ENCODE measurements around the gene PITPNC1.
"Not testable (repeated sequence)": the region's sequence is repeated elsewhere in the genome, so short reads cannot be mapped to it uniquely, and the experiment has no call there.

PITPNC1 gene

DNA sequence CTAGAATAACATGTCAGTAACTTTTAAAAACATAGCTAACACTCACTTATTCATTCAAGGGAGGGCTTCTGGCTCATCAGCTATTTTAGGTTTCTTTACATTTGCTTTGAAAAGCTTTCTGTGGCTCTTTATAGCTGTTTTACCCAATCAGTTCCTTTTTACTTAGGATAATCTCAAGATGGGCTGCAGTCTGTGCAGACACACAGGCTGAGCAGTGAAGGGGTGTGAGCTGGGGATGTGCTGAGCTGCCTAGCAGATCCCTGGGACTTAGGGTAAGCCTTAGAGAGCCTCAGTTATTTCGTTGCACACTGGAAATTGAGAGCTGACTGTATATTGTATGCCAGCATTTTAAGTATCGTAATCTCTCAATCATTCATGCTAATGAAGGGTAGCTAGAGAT is 310.4 kb downstream of the PITPNC1 start:
- DNase-seq (ENCODE audit: low read depth): no peak

- DNase-seq (ENCODE audit: low read depth): peak; percentile 25
Observed at GRCh38 chr17:67689534-67690177, 312.6 kb downstream of the PITPNC1 start.

DNA sequence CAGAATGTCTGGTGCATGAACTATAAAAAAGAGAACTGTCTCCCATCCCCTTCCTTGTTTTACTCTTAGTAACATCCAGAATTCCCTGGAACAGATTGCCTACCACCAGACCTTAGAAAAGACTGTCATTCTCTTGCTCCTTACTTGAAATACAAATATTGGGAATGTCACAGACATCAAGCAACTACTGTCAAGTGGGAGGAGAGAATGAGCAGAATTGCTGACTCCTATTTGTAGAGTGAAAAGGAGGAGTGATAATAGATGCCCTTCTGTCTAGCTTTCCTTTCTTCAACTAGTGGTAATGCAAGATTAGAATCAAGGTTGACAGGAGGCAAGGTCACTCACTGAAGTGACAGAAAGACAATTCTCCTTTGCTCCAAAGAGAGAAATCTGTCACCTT is 316.7 kb downstream of the PITPNC1 start:
- DNase-seq (ENCODE audit: low read depth): no peak

DNA sequence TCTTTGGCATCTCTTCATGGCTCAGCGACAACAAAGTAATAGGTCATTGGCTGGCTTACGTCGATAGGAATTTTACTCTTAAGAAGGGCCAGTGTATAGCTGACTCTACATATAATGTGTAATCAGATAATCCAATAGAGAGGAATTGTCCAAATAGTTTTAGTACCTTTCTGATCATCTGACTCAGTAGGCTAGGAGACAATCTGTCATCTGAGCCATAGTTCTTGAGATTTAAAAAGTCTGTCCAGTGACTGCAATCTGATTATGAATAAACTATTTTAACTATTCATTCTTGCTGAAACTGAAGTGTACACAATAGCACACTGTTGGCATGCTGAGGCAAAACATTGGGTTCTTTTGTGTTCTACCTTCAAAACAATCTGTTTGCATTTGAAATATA is 319.3 kb downstream of the PITPNC1 start:
- DNase-seq (ENCODE audit: low read depth): no peak

DNA sequence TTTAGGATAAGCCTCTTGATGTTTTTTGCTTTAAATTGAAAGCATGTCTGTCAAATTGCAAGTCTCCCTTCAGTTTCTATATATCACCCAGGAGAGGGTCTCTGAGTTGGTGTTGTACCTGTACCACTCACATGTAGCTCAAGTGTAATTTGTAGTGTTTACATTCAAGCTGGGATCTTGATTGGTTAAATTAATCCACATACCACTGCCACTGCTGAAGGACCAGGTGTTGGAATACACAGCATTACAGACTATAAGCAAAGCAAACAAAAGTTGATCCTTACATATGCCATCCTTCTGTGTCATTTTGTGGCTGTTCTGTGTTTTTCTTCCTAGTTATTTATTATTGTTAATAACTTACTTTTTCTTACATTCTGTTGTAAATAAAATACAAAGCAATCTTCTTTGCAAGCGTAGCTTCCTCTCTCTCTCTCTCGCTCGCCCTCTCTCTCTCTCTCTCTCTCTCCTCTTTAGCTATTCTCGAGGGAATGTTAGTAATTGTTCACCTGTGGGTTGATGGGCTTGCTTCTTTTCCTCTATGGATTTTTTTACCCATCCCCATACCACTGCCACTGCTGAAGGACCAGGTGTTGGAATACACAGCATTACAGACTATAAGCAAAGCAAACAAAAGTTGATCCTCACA is 319.9 kb downstream of the PITPNC1 start:
- no peak for DNase-seq (ENCODE audit: low read depth)

DNA sequence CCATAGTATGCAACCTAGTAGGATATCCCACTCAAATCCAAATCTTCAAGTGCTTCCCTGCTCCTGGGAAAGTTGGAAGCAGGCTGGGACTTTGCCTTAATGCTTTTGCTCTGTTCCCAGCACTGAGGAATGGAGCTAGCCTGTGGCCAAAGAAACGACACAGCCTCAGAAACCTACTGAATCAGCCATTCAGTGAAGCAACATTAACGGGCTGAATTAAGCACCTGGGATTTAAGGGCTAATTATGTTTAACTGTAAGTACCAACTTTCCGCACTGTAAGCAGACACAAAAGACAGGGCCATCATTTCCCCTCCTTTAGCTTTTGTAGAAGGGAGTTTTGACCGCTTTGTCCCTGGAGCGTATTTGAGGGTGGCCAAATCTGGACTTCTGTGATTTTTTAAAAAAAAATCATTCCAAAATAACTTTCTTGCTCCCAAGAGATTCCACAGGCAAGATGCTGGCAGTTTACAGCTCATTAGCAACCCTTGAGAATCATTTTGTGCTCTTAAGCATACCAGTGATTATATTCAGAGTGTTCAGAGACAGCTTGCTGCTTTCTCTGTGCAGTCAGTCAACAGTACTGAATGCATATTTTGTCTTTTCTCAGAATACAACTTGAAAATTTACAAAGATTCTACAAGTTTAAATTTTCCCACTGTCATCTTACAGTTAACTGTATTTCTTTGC is 323.1 kb downstream of the PITPNC1 start:
- DNase-seq (ENCODE audit: low read depth): no peak

DNA sequence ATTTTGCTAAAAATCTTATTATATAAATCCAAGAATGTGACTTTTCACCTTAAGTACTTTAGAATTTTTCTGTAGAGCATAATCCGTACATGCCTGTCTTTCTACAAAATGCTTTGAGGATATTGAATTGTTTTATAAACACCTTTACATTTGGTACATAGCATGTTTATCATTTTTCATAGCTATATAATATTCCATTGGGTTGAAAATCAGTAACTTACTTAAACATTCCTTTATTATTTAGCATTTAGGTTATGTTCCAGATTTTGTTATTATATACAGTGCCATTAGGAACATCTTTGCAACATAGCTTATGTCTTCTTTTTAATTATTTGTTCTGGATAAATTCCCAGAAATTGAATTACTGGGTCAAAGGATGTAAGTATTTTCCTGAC is 323.6 kb downstream of the PITPNC1 start:
- DNase-seq (ENCODE audit: low read depth): no peak

DNA sequence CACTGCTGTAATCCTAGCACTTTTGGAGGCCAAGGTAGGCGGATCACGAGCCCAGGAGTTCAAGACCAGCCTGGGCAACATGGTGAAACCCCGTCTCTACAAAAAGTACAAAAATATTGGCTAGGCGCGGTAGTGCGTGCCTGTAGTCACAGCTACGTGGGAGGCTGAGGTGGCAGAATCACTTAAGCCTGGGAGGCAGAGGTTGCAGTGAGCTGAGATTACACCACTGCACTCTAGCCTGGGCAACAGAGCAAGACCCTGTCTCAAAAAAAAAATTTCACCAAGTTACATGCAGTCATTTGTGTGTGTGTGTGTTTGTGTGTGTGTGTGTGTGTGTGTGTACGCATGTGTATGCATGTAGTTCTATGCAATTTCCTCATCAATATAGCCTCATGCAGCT is 325.8 kb downstream of the PITPNC1 start:
- not testable (repeated sequence) for DNase-seq (ENCODE audit: low read depth)

DNA sequence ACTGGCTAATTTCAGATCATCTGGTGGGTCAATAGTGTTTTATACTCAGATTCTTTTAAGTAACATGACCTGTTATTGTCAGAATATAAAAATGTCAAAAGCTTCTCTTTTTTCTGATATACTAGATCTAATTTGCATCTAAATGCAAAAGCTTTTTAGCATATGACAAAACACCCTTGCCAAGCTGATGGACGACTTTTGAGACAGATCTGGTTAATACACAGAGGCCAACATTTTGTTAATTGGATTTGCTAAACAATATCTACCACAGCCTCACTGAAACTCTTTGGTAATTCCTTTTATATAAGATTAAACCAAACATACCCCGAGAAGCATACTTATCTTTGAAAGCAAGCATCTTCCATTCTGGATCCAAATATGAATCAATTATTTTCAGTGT is 330.4 kb downstream of the PITPNC1 start:
- no peak for DNase-seq (ENCODE audit: low read depth)

GRCh38 chr17:67708378-67708777 is 331.3 kb downstream of the PITPNC1 start:
- DNase-seq (ENCODE audit: low read depth): no peak

DNA sequence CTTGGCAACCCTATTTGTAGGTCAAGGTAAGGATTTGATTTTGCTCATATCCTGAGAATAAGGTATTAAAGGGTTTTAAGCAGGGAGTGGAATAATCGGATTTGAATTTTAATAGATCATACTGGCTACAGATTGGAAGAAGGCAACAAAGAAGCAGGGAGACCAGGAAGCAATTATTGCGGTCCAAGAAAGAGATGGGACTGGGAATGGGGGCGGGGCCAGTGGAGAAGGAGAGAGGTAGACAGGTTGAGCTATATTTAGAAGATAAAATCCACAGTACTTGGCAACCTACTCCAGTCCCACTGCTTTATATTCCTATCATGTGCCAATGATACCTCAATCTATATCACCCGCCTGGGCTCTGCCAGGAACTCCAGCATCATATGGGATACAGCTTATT is 334.8 kb downstream of the PITPNC1 start:
- DNase-seq (ENCODE audit: low read depth): no peak

DNA sequence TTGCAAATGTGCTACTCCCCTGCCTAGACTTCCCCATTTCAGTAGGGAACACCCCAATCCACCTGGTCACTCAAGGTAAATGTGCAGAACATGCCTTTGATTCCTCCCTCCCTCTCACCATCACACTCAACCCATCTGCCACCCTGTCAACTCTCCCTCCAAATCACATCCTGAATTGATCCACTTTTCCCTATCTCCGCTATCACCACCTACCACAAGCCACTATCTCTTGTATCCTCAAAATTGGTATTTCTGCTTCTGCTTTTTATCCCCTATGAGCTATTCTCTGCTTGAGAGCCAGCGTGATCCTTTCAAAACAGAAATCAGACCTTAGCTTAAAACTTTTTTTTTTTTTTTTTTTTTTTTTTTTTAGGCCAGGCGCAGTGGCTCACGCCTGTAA is 335.3 kb downstream of the PITPNC1 start:
- no peak for DNase-seq (ENCODE audit: low read depth)

GRCh38 chr17:67713169-67713568 is 336.1 kb downstream of the PITPNC1 start:
- DNase-seq (ENCODE audit: low read depth): no peak

GRCh38 chr17:67716405-67716798 is 339.3 kb downstream of the PITPNC1 start:
- no peak for DNase-seq (ENCODE audit: low read depth)

GRCh38 chr17:67717192-67717623 is 340.1 kb downstream of the PITPNC1 start:
- DNase-seq (ENCODE audit: low read depth): no peak

DNA sequence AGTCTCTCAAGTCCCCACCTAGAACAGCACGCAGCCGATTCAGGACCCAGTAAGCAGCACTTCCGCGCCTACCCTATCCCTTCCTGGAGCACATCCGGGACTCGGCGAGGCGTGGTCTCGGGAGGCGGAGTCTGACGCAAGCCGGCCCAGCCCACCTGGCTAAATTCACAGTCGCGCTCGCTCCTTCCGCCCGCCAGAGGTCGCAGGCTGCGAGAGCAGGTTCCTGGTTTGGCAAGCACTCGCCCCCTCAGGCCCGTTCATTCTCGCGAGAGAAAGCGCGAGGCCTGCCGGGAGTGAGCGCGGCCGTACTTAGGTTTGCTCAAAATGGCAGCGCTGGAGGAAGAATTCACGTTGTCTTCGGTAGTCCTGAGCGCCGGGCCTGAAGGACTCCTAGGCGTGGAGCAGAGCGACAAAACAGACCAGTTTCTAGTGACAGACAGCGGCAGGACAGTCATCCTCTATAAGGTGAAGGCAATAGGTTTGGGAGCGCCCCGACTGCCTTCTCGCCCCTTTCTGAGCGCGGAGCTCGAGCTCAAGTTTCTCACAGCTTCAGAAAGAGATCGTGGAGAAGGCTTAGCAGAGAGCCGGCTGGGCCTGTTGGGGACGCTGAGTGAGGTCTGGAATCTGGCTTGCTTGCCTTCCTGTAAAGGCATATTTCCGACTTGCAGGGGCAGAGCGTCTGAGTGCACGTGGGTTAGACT is 340.7 kb downstream of the PITPNC1 start, which contains the start of gene NOL11:
NOL11 (plus strand) TSS at position 313 of the 701 bp plus-strand sequence; CDS start at position 325, 12 bp downstream.
- DNase-seq (ENCODE audit: low read depth): peak; percentile 92

DNA sequence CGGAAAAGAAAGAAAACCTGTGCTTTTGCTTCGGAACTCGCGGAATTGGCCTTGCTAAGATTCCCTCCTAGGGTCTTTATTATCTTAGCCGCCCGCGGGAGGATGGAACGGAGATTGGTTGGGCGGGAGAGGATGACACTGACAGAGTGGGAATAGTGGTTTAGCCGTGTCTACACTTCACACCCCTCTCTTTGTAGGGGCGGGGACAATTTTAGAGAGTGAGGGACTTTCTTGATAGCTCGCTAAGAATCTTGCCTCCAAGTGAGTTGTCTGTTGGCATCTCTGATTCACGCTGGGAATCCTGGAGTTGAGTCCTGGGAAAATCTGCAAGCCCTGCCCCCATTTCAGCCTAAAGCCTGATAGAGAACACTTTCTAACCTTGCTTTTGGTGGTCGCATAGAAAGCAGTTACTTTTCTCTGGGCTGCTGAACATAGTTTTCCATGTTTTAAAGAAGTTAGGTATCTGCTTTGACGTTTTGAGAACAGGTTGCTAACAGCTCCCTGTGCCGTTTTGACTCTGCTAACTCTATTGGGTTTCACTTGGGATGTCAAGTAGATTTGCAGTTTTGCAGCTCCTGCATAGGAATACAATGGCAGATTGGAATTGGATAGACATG is 341.4 kb downstream of the PITPNC1 start:
- no peak for DNase-seq (ENCODE audit: low read depth)

DNA sequence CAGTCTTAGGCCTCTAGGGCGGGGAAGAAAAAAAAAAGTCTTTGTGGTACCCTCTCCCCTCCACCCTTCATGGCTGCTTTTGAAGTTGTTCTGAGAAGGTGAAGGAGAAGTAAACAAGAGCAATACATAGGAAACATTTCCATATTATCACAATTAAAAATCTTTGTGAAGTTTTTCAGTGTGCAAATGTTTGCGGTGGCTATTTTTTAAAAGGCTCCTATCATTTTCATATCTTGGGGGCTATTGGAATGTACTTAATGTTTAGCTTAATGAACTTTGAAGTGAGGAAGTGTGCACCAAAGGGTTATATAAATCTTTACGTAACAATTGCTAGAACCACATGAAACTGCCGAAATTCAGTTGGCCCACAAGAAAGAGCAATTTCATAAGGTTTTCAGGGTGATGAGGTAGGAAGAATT is 348.3 kb downstream of the PITPNC1 start:
- no peak for DNase-seq (ENCODE audit: low read depth)

DNA sequence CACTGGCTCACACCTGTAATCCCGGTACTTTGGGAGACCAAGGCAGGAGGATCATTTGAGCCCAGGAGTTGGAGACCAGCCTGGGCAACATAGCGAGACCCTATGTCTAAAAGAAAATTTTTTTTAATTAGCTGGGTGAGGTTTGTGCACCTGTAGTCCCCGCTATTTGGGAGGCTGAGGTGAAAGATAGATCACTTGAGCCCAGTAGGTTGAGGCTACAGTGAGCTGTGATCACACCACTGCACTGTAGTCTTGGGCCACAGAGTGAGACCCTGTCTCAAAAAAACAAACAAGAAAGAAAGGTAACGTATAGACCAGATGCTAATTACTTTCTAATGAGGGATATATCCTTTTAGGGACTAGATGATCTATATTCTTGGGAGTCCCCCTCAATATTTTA is 348.7 kb downstream of the PITPNC1 start:
- no peak for DNase-seq (ENCODE audit: low read depth)

DNA sequence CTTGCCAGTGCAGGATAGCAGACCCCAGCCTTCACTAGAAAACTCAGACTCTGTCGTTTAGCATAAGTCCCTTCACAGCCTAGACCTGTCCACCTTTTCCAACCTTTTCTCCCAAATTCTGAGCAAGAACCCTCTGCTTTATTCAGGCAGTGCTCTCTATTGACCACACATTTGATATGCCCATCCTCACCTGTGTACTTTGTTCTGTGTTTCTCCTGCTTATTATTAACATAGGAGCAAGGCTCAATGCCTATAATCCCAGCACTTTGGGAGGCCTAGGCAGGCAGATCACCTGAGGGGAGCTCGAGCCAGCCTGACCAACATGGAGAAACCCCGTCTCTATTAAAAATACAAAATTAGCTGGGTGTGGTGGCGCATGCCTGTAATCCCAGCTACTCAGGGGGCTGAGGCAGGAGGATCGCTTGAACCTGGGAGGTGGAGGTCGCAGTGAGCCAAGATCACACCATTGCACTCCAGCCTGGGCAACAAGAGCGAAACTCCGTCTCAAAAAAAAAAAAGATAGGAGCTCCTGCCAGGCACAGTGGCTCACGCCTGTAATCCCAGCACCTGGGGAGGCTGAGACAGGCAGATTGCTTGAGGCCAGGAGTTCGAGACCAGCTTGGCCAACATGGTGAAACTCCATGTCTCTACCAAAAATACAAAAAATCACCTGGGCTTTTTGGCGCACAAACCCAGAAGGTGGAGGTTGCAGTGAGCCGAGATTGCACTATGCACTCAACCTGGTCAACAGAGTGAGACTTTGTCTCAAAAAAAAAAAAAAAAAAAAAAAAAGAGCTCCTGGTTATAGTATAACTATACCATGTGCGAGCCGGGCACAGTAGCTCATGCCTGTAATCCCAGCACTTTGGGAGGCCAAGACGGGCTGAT is 350.3 kb downstream of the PITPNC1 start:
- not testable (repeated sequence) for DNase-seq (ENCODE audit: low read depth)

DNA sequence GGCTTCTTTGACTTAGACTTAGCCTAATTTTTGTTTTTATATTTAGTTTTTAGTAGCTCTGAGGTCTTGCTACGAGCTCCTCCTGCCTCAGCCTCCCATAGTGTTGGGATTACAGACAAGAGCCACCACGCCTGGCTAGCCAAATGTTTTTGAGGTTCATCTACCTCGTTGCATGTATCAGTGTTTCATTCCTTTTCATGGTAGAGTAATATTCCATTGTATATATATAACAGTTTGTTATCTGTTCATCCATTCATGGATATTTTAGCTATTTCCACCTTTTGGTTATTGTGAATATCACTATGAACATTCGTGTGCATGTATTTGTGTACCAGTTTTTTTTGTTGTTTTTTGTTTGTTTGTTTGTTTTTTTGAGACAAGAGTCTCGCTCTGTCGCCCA is 352.8 kb downstream of the PITPNC1 start:
- DNase-seq (ENCODE audit: low read depth): no peak

All from HS-5 (cell line).